Osteocyte (in vitro differentiated cells): ENCODE measurements around the gene FHL2. TPM values are rescaled to one million over a fixed set of nuclear protein-coding genes. Genes with fewer than 3 reads are reported as not detected.

Experiments used
- DNase-seq: peaks from one replicate; pipeline ENCODE4 v3.0.0; 2021; ENCODE audit warnings: mixed read lengths; ENCODE audit not compliant: unreplicated experiment; ENCODE audit errors: extremely low spot score
- H3K27ac Mint-ChIP-seq: one replicate; pipeline ENCODE4 v1.8.0; 2021; ENCODE audit warnings: mild to moderate bottlenecking, mixed read lengths; ENCODE audit not compliant: unreplicated experiment
- H3K27me3 Mint-ChIP-seq: one replicate; pipeline ENCODE4 v1.8.0; 2021; ENCODE audit warnings: mixed read lengths; ENCODE audit not compliant: unreplicated experiment
- H3K36me3 Mint-ChIP-seq: one replicate; pipeline ENCODE4 v1.8.0; 2021; ENCODE audit warnings: mixed read lengths; ENCODE audit not compliant: unreplicated experiment
- H3K4me1 Mint-ChIP-seq: one replicate; pipeline ENCODE4 v1.8.0; 2021; ENCODE audit warnings: mixed read lengths; ENCODE audit not compliant: unreplicated experiment
- H3K4me3 Mint-ChIP-seq: one replicate; pipeline ENCODE4 v1.8.0; 2021; ENCODE audit warnings: mild to moderate bottlenecking, moderate library complexity, mixed read lengths; ENCODE audit not compliant: unreplicated experiment
- H3K9me3 Mint-ChIP-seq: one replicate; pipeline ENCODE4 v1.8.0; 2021; ENCODE audit warnings: mixed read lengths; ENCODE audit not compliant: unreplicated experiment
- total RNA-seq: library from RNA; stranded (reverse); gene quantifications from 2 replicates; pipeline ENCODE4 v1.2.1, GENCODE V29; 2021
- TF ChIP-seq, protein P1 (sequence below): fragments of 200-600 bp; sonication (generic); IDR thresholded peaks from 2 replicates; pipeline ENCODE4 v1.5.0; 2021; ENCODE audit warnings: antibody characterized with exemption, mild to moderate bottlenecking, moderate library complexity

FHL2 gene
- total RNA-seq, 1 donor from 2014 or later = 76.8 TPM

GRCh38 chr2:105364436-105365139, 34.3 kb downstream of the FHL2 start:
- no peaks in the 10 kb centered on the region for H3K27me3 Mint-ChIP-seq
- no peak overlapping the region for H3K4me3 Mint-ChIP-seq
- DNase-seq = no peak
- peaks cover 64% of the 10 kb centered on the region for H3K36me3 Mint-ChIP-seq
- no peak overlapping the region for H3K27ac Mint-ChIP-seq
- H3K4me1 Mint-ChIP-seq = peaks cover 4% of the 10 kb centered on the region
- TF ChIP-seq, protein P1, sequence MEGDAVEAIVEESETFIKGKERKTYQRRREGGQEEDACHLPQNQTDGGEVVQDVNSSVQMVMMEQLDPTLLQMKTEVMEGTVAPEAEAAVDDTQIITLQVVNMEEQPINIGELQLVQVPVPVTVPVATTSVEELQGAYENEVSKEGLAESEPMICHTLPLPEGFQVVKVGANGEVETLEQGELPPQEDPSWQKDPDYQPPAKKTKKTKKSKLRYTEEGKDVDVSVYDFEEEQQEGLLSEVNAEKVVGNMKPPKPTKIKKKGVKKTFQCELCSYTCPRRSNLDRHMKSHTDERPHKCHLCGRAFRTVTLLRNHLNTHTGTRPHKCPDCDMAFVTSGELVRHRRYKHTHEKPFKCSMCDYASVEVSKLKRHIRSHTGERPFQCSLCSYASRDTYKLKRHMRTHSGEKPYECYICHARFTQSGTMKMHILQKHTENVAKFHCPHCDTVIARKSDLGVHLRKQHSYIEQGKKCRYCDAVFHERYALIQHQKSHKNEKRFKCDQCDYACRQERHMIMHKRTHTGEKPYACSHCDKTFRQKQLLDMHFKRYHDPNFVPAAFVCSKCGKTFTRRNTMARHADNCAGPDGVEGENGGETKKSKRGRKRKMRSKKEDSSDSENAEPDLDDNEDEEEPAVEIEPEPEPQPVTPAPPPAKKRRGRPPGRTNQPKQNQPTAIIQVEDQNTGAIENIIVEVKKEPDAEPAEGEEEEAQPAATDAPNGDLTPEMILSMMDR = no peak
- H3K9me3 Mint-ChIP-seq = no peaks in the 10 kb centered on the region

- Mint-ChIP-seq H3K9me3 (no peaks in the 10 kb centered on the region), H3K36me3 (peaks cover 69% of the 10 kb centered on the region), H3K27me3 (no peaks in the 10 kb centered on the region), H3K27ac (no peak overlapping the region), H3K4me3 (no peak overlapping the region), H3K4me1 (no peaks in the 10 kb centered on the region)
- no peak for DNase-seq
- TF ChIP-seq, protein P1 = no peak
Observed at GRCh38 chr2:105362862-105363591, 35.8 kb downstream of the FHL2 start.

DNA sequence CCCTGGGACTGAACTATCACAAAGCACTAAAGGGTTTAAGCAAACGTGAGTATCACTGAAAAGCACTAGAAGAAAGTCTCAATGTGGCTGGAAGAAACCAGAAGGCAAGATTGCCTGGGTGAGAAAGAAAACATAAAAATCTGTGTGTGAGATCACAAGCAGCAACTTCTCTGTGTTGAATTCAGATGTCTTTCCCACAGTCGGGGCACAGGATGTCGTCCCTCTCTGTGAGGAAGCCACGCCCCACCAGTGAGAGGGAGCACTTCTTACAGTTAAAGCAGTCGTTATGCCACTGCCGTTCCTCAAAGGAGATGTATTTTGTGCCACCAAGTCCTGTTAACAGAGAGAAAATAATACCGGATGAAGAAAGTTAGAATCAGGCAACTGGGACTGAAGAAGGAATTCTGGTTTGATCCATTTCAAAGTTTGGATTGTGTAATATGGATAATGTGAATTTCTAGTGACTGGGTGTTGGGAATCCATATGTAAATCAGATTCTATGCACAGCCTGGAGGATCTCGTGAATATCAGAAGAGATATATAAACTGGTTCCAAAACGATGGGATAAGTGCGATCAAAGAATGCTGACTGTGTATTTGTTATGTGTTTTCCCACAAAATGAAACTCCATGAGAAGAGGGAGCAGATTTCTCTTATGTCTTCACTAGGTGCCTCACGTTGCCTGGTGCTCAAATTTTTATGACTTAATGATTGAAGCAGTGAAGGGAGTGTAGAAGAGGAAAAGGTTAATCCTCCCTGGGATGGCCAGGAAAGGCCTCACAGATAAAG, 37.6 kb downstream of the FHL2 start:
- Mint-ChIP-seq H3K9me3 (peaks cover 11% of the 10 kb centered on the region), H3K27me3 (no peaks in the 10 kb centered on the region), H3K36me3 (peaks cover 69% of the 10 kb centered on the region), H3K4me3 (no peak overlapping the region), H3K4me1 (no peaks in the 10 kb centered on the region), H3K27ac (no peak overlapping the region)
- no peak for DNase-seq
- TF ChIP-seq, protein P1 = no peak

DNA sequence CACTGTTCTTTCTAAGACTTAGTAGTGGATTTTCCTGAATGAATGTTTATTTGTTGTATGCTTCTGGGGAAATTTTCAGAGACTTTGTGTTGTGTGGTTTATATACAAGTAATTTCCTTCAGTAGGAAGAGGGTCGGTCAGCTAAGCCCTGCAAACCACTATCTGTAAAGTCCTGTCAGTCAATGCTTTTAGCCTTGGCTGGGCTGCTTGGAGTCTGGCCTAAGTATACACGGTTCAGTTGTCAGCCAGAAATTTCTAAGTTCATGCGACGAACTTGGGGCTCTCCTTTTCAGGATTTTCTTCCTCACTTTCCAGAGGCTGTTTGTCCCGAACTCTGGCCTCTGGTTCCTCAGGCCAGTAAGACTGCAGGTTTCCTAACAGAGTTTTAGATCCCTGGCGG, 40.3 kb downstream of the FHL2 start:
- H3K4me1 Mint-ChIP-seq = no peaks in the 10 kb centered on the region
- H3K9me3 Mint-ChIP-seq = peaks cover 11% of the 10 kb centered on the region
- no peak overlapping the region for H3K27ac Mint-ChIP-seq
- H3K36me3 Mint-ChIP-seq = peaks cover 54% of the 10 kb centered on the region
- no peaks in the 10 kb centered on the region for H3K27me3 Mint-ChIP-seq
- TF ChIP-seq, protein P1 = no peak
- H3K4me3 Mint-ChIP-seq = no peak overlapping the region
- DNase-seq = no peak

GRCh38 chr2:105357122-105357521, 41.7 kb downstream of the FHL2 start:
- Mint-ChIP-seq H3K4me1 (no peaks in the 10 kb centered on the region), H3K9me3 (peaks cover 11% of the 10 kb centered on the region), H3K27me3 (no peaks in the 10 kb centered on the region), H3K4me3 (no peak overlapping the region), H3K27ac (no peak overlapping the region), H3K36me3 (peaks cover 50% of the 10 kb centered on the region)
- no peak for DNase-seq
- TF ChIP-seq, protein P1 = no peak
